A549 (cell line): ENCODE results near the gene CHD6. TPM values are rescaled to one million over a fixed set of nuclear protein-coding genes. Genes with fewer than 3 reads are reported as not detected.

Experiments used
- ATAC-seq, 2 experiments: fragments of 200-7000 bp in 1 of 2; fragments of >200 bp in 1 of 2; cut with Nextera tagmentation in 1 of 2; cut with Tn5 transposase in 1 of 2; 3 replicates each; pipeline versions ENCODE4 v1.8.0 to v1.9.1; 2018 to 2020; ENCODE audit warnings: mild to moderate bottlenecking in 1 of 2, moderate library complexity in 1 of 2
- CTCF ChIA-PET: fragments of 300-600 bp; sonication (Branson Sonifier 250); formaldehyde crosslinking; extraction: SDS; loops from one replicate; lab custom pipeline; 2021; ENCODE audit warnings: antibody characterized with exemption, inconsistent platforms; lab: Yijun Ruan, JAX
- POLR2A ChIA-PET: fragments of 350-600 bp; formaldehyde crosslinking; extraction: SDS; loops from one replicate; lab custom pipeline; 2021; ENCODE audit warnings: antibody characterized with exemption, inconsistent platforms; lab: Yijun Ruan, JAX
- DNase-seq, 2 experiments: peaks; one replicate each; pipeline versions ENCODE4 v3.0.0 to v3.0.0-alpha.2; 2011 to 2016; ENCODE audit warnings: low read depth in 1 of 2, low spot score in 1 of 2
- FAIRE-seq: peaks from 2 replicates; lab custom pipeline; 2011; peaks lifted over from hg19 to GRCh38; lab: Jason Lieb, UNC
- H3K27ac ChIP-seq, 2 experiments: fragments of >200 bp; sonication (Bioruptor Twin); formaldehyde crosslinking; 3 replicates each; pipeline ENCODE4 v1.5.1; 2016 to 2017
- H3K4me1 ChIP-seq: fragments of >200 bp; sonication (Bioruptor Twin); formaldehyde crosslinking; 3 replicates; pipeline ENCODE4 v1.6.1; 2016
- H3K4me2 ChIP-seq: fragments of >200 bp; sonication (Bioruptor Twin); formaldehyde crosslinking; 3 replicates; pipeline ENCODE4 v1.6.1; 2016
- H3K4me3 ChIP-seq: fragments of >200 bp; sonication (Bioruptor Twin); formaldehyde crosslinking; 3 replicates; pipeline ENCODE4 v1.5.1; 2016
- H3K9me3 ChIP-seq: fragments of >200 bp; sonication (Bioruptor Twin); formaldehyde crosslinking; 3 replicates; pipeline ENCODE4 v1.6.1; 2016
- BHLHE40 ChIP-seq: IDR thresholded peaks from 2 replicates; pipeline ENCODE4 v1.6.1; 2012; ENCODE audit warnings: low read depth, low read length, inconsistent platforms
- CEBPB ChIP-seq, 2 experiments: fragments of >200 bp in 1 of 2; sonication (Bioruptor Twin) in 1 of 2; formaldehyde crosslinking in 1 of 2; IDR thresholded peaks; 2 replicates each; pipeline ENCODE4 v1.6.1; 2012 to 2016
- CHD2 ChIP-seq: fragments of 150-350 bp; IDR thresholded peaks from 2 replicates; pipeline ENCODE4 v1.6.1; 2014; ENCODE audit warnings: low read length; ENCODE audit not compliant: partially characterized antibody
- EP300 ChIP-seq, 2 experiments: fragments of >200 bp; sonication (Bioruptor Twin); formaldehyde crosslinking; IDR thresholded peaks; 2 replicates in 1 of 2; 3 replicates in 1 of 2; pipeline ENCODE4 v1.6.1; 2016 to 2017
- FOXS1 ChIP-seq: fragments of 250-450 bp; sonication (Bioruptor Pico); IDR thresholded peaks from 2 replicates; pipeline ENCODE4 v1.5.0; 2020; ENCODE audit warnings: mild to moderate bottlenecking, moderate library complexity
- HDAC2 ChIP-seq: fragments of 200-600 bp; sonication (generic); IDR thresholded peaks from 2 replicates; pipeline ENCODE4 v1.6.1; 2016
- HOXB5 ChIP-seq: fragments of 250-450 bp; sonication (Bioruptor Pico); IDR thresholded peaks from 2 replicates; pipeline ENCODE4 v1.5.0; 2020; ENCODE audit warnings: mild to moderate bottlenecking, moderate library complexity
- JUNB ChIP-seq: fragments of >200 bp; sonication (Bioruptor Twin); formaldehyde crosslinking; IDR thresholded peaks from 2 replicates; pipeline ENCODE4 v1.6.1; 2016
- KDM5A ChIP-seq: fragments of 200-600 bp; sonication (generic); IDR thresholded peaks from 2 replicates; pipeline ENCODE4 v1.6.1; 2016; ENCODE audit warnings: antibody characterized with exemption, mild to moderate bottlenecking
- MAFK ChIP-seq: fragments of 450-650 bp; IDR thresholded peaks from 2 replicates; pipeline ENCODE4 v1.6.1; 2014; ENCODE audit not compliant: partially characterized antibody
- MYC ChIP-seq: IDR thresholded peaks from 2 replicates; pipeline ENCODE4 v1.6.1; 2012; ENCODE audit warnings: mild to moderate bottlenecking, inconsistent platforms, low read length, improper control_type of control experiment, borderline replicate concordance
- NFE2L2 ChIP-seq: fragments of 150-350 bp; conservative IDR thresholded peaks from 2 replicates; pipeline ENCODE4 v1.6.1; 2014; ENCODE audit warnings: low read length
- NR3C1 ChIP-seq: fragments of >200 bp; sonication (Bioruptor Twin); formaldehyde crosslinking; IDR thresholded peaks from 3 replicates; pipeline ENCODE4 v1.6.1; 2017
- PHF8 ChIP-seq: fragments of 200-600 bp; sonication (generic); IDR thresholded peaks from 2 replicates; pipeline ENCODE4 v1.6.1; 2016; ENCODE audit warnings: low read depth, mild to moderate bottlenecking, antibody characterized with exemption, moderate library complexity, borderline replicate concordance
- POLR2A ChIP-seq: IDR thresholded peaks from 2 replicates; pipeline ENCODE4 v1.6.1; 2012; ENCODE audit warnings: mild to moderate bottlenecking, low read length
- POLR2AphosphoS2 ChIP-seq: conservative IDR thresholded peaks from 2 replicates; pipeline ENCODE4 v1.6.1; 2012; ENCODE audit warnings: low read length, improper control_type of control experiment, inconsistent platforms
- RARB ChIP-seq: fragments of 250-450 bp; sonication (Bioruptor Pico); IDR thresholded peaks from 2 replicates; pipeline ENCODE4 v1.8.0; 2021; ENCODE audit warnings: mild to moderate bottlenecking, moderate library complexity
- TFCP2L1 ChIP-seq: fragments of 250-450 bp; sonication (Bioruptor Pico); IDR thresholded peaks from 2 replicates; pipeline ENCODE4 v1.5.0; 2021; ENCODE audit warnings: mild to moderate bottlenecking
- WGBS: methylation state at CpG from one replicate; pipeline ENCODE4 v1.1.6; 2017; ENCODE audit errors: missing lambda C conversion rate; 5-methylcytosine and 5-hydroxymethylcytosine counted together
- polyA plus RNA-seq, 4 experiments: library from polyadenylated mRNA; depleted of rRNA in 3 of 4; stranded (reverse); fragments of >200 nt; fragmentation: RNase III in 1 of 4; extraction: RNeasy Plus Mini Kit Qiagen cat#74134 plus additional on column Dnase treatment in 1 of 4; gene quantifications; 2 replicates in 3 of 4; 3 replicates in 1 of 4; pipeline ENCODE4 v1.2.3, GENCODE V29; 2011 to 2017
- TF ChIP-seq, protein P1 (sequence below): IDR thresholded peaks from 2 replicates; pipeline ENCODE4 v1.6.1; 2012
- TF ChIP-seq, protein P2 (sequence below): IDR thresholded peaks from 2 replicates; pipeline ENCODE4 v1.6.1; 2012
- TF ChIP-seq, protein P3 (sequence below): fragments of 150-350 bp; IDR thresholded peaks from 2 replicates; pipeline ENCODE4 v1.6.1; 2014; ENCODE audit warnings: low read depth, mild to moderate bottlenecking, low read length
- TF ChIP-seq, protein P4 (sequence below): fragments of >200 bp; sonication (Bioruptor Twin); formaldehyde crosslinking; IDR thresholded peaks from 3 replicates; pipeline ENCODE4 v1.5.1; 2016

Gene CHD6
- polyA plus RNA-seq, 2 of the 4 experiments (the other 2 are of a cell fraction), result 8.2 to 22.6 TPM

DNA sequence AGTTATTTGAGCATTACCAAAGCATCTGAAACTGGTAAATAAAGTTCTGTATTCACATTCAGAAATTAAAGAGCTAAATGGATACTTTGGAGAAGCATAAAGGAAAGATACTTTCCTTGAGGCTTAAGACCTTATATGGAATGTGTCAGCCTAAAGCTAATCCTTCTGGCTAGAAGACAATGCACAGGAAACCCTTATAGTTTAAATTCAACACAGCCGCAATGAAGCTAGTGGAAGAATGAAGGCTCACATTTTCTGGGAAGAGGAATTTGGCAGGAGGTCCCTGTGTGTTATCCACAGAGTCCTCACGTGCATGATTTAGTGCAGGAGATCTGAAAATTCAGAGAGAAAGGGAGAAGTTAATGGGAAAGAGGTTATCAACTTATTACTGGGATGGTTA is 21.5 kb upstream of the CHD6 start:
- no peak for ATAC-seq
- POLR2A ChIA-PET, result no interaction called here
- CTCF ChIA-PET, result no interaction called here
- DNase-seq, result no peak
- Histone ChIP-seq H3K27ac (no peak overlapping the region), H3K9me3 (no peaks in the 10 kb centered on the region), H3K4me1 (peaks cover 14% of the 10 kb centered on the region), H3K4me3 (no peak overlapping the region), H3K4me2 (no peak overlapping the region)
- no peak for TF ChIP-seq POLR2AphosphoS2
- TF ChIP-seq, protein P1, sequence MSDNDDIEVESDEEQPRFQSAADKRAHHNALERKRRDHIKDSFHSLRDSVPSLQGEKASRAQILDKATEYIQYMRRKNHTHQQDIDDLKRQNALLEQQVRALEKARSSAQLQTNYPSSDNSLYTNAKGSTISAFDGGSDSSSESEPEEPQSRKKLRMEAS, result no peak
- no peak for TF ChIP-seq FOXS1 (CRISPR knock-in tag)
- TF ChIP-seq EP300 (IDR thresholded peaks at IDR 0.05), result no peak
- no peak for TF ChIP-seq MYC
- TF ChIP-seq TFCP2L1 (CRISPR knock-in tag), result no peak
- no peak for TF ChIP-seq HDAC2
- TF ChIP-seq POLR2A, result no peak
- no peak for TF ChIP-seq CHD2
- WGBS, result 51% methylated on average over 2 of the region's 2 CpGs
- FAIRE-seq, result no peak

DNA sequence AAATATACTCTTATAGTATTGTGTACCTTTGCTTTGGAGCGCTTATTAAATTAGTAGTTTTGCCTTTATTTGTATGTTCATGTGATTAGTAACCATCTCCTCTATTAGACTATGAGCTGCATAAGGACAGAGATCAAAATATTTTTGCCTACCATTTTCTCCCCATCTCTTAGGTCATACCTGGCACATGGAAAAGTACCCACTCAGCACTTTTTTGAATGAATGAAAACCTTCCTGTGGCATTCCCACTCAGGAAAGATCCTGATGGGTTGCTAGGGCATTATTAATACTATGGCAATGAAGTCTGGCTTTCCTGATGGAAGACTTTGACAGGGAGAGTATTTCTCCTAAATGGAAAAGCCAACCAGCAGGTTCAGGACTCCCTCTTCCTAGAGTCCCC is 20.3 kb upstream of the CHD6 start:
- no peak for DNase-seq
- H3K9me3 ChIP-seq, result no peaks in the 10 kb centered on the region
- TF ChIP-seq NR3C1, result no peak
- TF ChIP-seq MAFK, result peak; percentile 94
- TF ChIP-seq, all 56 proteins: peak for 1
- CTCF ChIA-PET, result no interaction called here
- no peak for FAIRE-seq
- ATAC-seq, result no peak
- WGBS, result 84% methylated on average over 1 of the region's 1 CpG
- Histone ChIP-seq H3K27ac (no peak overlapping the region), H3K4me1 (peaks cover 7% of the 10 kb centered on the region), H3K4me3 (no peak overlapping the region), H3K4me2 (no peak overlapping the region)
- POLR2A ChIA-PET, result no interaction called here

DNA sequence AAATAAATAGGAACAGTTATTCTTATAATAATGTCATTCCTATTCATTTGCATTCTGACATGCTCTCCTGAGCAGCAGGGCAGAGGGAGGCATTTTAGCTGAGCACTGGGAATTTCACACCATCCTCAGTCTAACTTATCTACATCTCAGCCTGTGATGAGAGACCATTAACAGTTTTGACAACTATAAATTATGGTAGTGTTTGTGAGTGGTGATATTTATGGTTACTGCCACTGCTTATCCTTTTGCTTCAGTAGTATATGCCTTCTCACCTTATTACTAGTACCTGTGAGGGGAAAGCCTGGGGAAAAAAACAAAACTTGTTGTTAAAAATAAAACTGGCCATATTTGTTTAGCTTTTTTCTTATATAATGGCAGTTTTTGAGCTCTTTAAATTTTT is 17.0 kb upstream of the CHD6 start:
- Histone ChIP-seq H3K4me1 (no peaks in the 10 kb centered on the region), H3K4me2 (no peak overlapping the region), H3K9me3 (no peaks in the 10 kb centered on the region), H3K27ac (no peak overlapping the region), H3K4me3 (no peak overlapping the region)
- DNase-seq (no peak), ATAC-seq (no peak), FAIRE-seq (no peak)
- ChIA-PET POLR2A (no interaction called here), CTCF (interaction anchor here (0.6 to 1.1 kb wide), 2 partner anchors 52 to 73 kb away, joined by 3 read pairs; no protein-coding TSS in a partner anchor)
- TF ChIP-seq CEBPB (IDR thresholded peaks at IDR 0.05) (no peak), NFE2L2 (no peak), KDM5A (no peak)
- TF ChIP-seq, protein P2, sequence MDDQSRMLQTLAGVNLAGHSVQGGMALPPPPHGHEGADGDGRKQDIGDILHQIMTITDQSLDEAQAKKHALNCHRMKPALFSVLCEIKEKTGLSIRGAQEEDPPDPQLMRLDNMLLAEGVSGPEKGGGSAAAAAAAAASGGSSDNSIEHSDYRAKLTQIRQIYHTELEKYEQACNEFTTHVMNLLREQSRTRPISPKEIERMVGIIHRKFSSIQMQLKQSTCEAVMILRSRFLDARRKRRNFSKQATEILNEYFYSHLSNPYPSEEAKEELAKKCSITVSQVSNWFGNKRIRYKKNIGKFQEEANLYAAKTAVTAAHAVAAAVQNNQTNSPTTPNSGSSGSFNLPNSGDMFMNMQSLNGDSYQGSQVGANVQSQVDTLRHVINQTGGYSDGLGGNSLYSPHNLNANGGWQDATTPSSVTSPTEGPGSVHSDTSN, result no peak
- TF ChIP-seq, protein P3, sequence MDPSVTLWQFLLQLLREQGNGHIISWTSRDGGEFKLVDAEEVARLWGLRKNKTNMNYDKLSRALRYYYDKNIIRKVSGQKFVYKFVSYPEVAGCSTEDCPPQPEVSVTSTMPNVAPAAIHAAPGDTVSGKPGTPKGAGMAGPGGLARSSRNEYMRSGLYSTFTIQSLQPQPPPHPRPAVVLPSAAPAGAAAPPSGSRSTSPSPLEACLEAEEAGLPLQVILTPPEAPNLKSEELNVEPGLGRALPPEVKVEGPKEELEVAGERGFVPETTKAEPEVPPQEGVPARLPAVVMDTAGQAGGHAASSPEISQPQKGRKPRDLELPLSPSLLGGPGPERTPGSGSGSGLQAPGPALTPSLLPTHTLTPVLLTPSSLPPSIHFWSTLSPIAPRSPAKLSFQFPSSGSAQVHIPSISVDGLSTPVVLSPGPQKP, result no peak

DNA sequence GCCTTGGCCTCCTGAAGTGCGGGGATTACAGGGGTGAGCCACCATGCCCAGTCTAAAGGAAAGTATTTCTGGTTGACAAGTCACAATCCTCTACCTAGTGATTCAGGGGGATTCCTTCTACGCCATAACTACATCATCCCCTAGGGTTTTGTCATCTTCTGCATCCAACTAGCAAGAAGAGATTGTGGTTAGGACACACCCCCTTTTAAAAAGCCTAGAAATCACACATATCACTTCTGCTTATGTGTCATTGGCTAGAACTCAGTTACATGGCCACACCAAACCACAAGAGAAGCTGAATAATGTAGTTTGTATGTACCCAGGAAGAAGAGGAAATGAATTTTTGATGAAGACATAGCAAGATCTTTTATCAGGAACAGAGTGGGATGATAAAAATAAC is 14.7 kb upstream of the CHD6 start:
- no peak overlapping the region for H3K27ac ChIP-seq
- WGBS, result 77% methylated on average over 2 of the region's 2 CpGs
- ChIA-PET POLR2A (no interaction called here), CTCF (no interaction called here)
- DNase-seq (no peak), FAIRE-seq (no peak), ATAC-seq (no peak)
- no peak for TF ChIP-seq PHF8
- no peak for TF ChIP-seq TFCP2L1 (CRISPR knock-in tag)
- TF ChIP-seq RARB (CRISPR knock-in tag), result no peak
- TF ChIP-seq, protein P4, sequence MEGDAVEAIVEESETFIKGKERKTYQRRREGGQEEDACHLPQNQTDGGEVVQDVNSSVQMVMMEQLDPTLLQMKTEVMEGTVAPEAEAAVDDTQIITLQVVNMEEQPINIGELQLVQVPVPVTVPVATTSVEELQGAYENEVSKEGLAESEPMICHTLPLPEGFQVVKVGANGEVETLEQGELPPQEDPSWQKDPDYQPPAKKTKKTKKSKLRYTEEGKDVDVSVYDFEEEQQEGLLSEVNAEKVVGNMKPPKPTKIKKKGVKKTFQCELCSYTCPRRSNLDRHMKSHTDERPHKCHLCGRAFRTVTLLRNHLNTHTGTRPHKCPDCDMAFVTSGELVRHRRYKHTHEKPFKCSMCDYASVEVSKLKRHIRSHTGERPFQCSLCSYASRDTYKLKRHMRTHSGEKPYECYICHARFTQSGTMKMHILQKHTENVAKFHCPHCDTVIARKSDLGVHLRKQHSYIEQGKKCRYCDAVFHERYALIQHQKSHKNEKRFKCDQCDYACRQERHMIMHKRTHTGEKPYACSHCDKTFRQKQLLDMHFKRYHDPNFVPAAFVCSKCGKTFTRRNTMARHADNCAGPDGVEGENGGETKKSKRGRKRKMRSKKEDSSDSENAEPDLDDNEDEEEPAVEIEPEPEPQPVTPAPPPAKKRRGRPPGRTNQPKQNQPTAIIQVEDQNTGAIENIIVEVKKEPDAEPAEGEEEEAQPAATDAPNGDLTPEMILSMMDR, result no peak
- TF ChIP-seq HDAC2, result no peak
- TF ChIP-seq HOXB5, result no peak
- no peak for TF ChIP-seq POLR2AphosphoS2
- TF ChIP-seq BHLHE40, result no peak
- TF ChIP-seq JUNB, result no peak
- no peaks in the 10 kb centered on the region for H3K4me1 ChIP-seq
- H3K9me3 ChIP-seq, result no peaks in the 10 kb centered on the region
- no peak overlapping the region for H3K4me2 ChIP-seq
- no peak overlapping the region for H3K4me3 ChIP-seq
